GM18519 (cell line): Measurements from ENCODE around the gene LYRM7.
A peak's percentile ranks its signal among the peaks of the same experiment; 100 is the strongest.
"Not testable (repeated sequence)": the region's sequence is repeated elsewhere in the genome, so short reads cannot be mapped to it uniquely, and the experiment has no call there.

Experiments
- ATAC-seq: cut with Tn5 transposase; IDR thresholded peaks from one replicate; pipeline ENCODE4 v1.9.1; 2021; ENCODE audit warnings: mild to moderate bottlenecking, moderate library complexity; ENCODE audit not compliant: unreplicated experiment, low FRiP score

Gene LYRM7

DNA sequence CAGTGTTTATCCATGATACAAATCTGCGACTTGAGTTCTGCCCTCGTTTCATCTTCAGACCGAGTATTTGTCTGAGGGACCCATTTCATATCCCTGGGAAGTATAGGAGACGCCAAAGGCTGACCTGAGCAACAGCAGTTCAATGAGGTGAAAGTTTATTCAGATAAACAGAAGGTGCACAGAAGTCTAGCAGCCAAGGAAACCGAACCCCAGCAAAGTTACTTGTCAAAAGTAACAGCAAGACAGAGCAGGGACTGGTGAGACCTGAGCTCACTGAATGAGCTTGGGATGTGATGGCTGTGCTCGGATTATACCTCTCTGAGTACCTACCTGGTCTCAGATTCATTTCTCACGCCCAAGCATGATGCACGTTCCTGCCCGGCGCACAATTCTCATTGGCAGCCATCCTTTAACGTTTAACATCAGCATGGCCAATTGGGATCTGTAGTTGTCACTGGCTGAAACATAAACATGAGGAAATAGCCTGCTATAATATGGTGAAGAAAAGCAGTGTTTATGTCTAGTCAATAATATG, 599 bp downstream of the LYRM7 start:
- no peak for ATAC-seq

GRCh38 chr5:131180407-131180806, 9.7 kb downstream of the LYRM7 start:
- no peak for ATAC-seq

DNA sequence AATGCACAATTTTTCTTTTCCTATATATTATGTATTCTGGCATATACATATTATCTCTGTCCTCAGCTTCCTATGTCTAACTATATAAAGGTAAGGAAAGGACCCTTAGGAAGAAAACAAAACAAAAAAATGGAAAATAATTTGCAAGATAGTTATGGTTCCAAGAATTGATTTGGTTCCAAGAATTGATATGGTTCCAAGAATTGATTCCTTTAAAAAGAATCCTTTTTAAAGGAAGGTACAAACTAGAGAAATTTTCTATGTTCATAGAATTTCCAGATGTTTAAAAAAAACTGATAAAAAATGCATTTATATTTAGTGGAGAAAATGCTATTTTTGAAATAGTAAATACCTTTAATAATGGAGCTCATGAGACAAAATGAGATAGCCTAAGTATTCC, 12.1 kb downstream of the LYRM7 start:
- no peak for ATAC-seq

DNA sequence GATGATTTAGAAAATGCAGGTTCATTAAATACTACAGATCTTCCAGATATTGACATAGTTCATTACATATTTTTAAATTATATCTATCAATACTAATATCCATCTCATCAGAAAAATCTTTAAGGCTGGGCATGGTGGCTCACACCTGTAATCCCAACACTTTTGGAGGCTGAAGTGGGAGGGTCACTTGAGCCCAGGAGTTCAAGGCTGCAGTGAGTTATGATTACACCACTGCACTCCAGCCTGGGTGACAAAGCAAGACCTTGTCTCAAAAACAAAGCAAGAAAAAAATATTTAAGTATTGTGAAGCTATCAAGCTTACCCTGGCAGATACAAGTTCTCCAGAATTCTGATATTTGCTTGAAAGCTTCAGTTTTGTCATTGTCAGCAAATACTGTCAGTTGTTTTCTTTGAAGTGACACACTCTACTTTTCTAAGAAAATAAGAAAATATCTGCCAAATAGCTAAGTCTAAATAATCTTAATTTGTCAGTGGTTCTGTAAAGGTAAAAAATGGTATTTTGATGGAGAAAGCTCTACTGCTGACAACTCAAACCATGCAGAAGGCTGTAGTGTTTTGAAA, 14.9 kb downstream of the LYRM7 start:
- no peak for ATAC-seq

- ATAC-seq, result no peak
These were observed 16.0 kb downstream of the LYRM7 start for GRCh38 chr5:131186561-131187256.

GRCh38 chr5:131193106-131193505, 22.4 kb downstream of the LYRM7 start:
- ATAC-seq, result no peak

DNA sequence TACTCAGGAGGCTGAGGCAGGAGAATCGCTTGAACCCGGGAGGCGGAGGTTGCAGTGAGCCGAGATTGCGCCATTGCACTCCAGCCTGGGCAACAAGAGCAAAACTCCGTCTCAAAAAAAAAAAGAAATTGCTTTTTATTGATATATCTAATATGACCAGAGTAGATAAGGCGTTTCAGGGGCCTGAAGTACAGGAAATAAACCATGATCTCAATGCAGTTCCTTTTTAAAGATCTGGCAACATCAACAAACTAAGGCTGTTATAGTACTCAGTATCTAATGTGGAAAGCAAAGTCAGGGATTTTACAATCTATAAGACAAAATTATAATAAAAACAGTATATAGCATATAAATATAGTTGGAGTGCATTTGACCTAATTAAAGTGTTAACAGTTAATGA, 23.2 kb downstream of the LYRM7 start:
- ATAC-seq, result not testable (repeated sequence)

- ATAC-seq, result no peak
These were observed 24.0 kb downstream of the LYRM7 start for GRCh38 chr5:131194725-131195124.

DNA sequence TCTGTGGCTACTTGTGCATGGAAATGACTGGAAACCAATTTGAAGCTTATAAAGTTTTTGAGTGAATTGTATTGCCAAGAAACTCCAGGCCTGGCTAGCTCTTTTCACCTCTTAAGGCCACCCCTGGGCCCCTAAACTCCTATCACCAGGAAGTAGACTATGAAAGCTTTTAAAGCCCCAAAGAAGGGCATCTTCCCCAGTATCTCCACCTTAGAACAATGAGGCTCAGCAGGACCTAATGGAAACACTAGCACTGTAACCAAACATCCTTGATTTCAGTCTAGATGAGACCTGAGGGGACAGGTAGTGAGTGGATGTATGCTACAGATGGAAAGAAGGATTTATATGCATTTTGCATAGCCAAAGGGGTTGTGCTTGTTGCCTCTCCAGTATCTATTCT, 25.0 kb downstream of the LYRM7 start:
- no peak for ATAC-seq

DNA sequence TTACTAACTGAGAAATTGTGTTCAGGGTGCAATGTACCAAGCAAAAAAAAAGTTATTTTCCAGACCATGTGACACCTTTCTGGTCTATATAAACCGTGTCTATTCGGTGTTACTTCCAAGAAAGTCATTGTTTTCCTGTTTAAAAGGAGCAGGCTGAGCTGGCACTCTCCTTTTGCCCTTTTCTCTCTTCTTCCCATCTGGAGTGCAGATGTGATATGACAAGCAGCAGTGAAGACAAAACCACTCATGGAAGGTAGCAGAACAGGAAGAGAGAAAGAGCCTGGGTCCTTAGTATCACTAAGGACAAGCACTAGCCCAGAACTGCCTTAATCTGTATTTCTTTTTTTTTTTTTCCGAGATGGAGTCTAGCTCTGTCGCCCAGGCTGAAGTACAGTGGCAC, 25.6 kb downstream of the LYRM7 start:
- no peak for ATAC-seq

DNA sequence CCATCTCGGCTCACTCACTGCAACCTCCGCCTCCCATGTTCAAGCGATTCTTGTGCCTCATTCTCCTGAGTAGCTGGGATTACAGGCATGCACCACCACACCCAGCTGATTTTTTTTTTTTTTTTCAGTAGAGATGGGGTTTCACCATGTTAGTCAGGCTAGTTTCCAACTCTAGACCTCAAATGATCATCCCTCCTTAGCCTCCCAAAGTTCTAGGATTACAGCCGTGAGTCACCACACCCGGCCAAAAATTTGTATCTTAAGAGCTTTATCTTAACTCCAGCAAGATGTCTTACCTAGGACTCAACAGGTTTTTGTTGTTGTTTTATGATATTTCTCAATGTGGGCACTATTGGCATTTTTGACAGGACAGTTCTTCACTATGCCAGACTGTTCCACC, 27.9 kb downstream of the LYRM7 start:
- ATAC-seq, result no peak

DNA sequence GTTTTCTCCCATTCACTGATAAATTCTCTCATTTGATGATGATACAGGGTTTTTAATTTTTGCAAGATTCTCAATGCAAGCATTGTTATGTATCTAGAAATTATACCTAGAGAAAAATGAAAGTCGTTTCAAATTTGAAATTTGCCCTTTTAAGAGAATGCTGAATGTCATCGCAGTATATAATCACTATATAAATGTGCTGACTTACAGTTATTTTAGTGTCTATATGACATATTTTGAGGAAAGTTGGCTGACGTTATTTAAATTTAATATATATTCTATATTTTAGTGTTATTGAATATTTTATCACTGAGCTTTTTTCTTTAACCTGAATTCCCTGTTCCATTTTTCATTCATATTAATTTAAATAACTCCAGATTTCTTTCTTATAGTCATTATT, 29.8 kb downstream of the LYRM7 start:
- ATAC-seq, result no peak

GRCh38 chr5:131204964-131205363, 34.2 kb downstream of the LYRM7 start:
- no peak for ATAC-seq

- no peak for ATAC-seq
These were observed 35.3 kb downstream of the LYRM7 start for GRCh38 chr5:131206061-131206460.

GRCh38 chr5:131206772-131207171, 36.0 kb downstream of the LYRM7 start:
- no peak for ATAC-seq

DNA sequence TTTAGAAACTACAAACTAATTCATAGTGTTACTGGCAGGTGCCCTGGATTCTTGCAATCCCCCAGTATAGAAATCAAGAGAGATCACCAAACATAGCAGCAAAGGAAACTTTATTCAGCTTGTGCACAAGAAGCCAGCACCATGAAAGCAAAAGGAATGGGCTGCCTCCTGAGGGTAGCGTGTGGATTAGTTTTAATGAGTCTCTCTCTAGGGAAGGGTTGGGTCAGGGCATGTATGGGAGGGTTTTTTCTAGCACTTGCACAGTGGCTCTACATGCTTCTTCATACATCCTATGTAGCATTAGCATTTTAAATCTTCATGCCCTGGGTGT, 38.4 kb downstream of the LYRM7 start:
- ATAC-seq, result no peak

DNA sequence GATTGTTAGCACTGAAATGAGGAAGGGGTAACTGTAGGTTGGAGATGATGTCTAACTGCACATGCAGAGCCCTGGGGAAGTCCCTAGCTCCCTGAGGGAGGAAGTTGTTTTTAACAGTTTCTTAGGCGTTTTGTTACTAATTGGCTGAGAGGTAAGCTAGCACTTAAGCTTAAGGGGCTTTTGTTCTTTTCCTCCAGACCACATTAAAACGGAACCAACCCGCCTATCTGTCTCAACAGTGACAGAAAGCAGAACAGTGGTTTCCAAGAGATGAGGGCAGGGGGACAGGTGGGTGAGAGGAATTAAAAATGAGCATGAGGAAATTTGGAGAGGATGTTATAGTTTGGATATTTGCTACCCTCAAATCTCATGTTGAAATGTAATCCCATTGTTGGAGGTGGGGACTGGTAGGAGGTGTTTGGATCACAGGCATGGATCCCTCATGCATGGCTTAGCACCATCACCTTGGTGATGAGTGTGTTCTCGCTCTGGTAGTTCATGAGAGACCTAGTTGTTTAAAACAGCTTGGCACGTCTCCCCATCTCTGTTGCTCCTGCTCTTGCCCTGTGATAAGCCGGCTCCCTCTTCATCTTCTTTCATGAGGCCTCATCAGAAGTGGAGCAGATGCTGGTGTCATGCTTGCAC, 38.9 kb downstream of the LYRM7 start:
- ATAC-seq, result peak; percentile 89

- ATAC-seq, result no peak
These were observed 39.4 kb downstream of the LYRM7 start for GRCh38 chr5:131210151-131210510.

DNA sequence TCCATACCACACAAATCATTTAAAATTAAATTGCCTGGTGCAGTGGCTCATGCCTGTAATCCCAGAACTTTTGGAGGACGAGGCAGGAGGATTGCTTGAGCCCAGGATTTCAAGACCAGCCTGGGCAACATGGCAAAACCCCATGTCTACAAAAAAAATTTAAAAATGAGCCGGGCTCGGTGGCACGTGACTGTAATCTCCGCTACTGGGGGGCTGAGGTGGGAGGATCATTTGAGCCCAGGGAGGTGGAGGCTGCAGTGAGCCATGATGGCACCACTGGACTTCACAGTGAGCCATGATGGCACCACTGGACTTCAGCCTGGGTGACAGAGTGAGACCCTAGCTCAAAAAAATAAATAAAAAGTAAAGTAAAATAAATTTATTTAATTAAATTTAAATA, 40.9 kb downstream of the LYRM7 start:
- no peak for ATAC-seq

- ATAC-seq, result peak; percentile 44
These were observed 41.8 kb downstream of the LYRM7 start for GRCh38 chr5:131212471-131213021.

DNA sequence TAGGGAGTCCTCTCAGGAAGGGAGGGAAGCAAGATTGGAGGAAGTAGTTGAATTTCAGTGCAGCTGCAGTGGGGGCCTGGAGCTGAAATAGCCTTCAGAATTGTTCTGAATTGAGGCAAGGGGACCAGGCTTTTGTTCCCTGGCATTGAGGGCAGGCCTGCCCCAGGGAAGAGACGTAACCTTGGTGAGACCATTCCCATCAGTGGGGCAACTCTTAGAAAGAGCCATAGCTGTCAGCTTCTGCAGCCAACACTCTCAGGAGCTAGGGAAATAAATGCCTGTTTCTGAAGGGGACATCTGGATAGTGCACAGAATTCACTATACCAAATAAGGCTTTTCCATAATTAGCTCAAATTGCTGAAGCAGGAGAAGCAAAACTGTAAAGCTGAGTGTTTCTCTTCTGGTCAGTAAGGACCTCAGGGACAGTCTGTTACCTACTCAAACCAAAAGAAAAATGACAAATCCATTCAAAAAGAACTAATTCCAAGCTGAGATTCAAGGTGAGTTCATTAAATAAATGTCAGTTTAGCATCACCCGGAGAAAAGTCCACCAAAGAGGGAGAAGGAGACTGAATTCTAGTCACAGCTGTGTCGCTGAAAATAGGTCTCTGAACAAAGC, 44.0 kb downstream of the LYRM7 start:
- ATAC-seq, result no peak
